GM13977 (cell line): ENCODE data around the gene ALDH16A1.

Experiments
- DNase-seq: peaks from one replicate; pipeline ENCODE4 v3.0.0; 2012; ENCODE audit warnings: low spot score
- in situ Hi-C: fragments of 300-500 bp; cut with MboI; formaldehyde crosslinking; loops from one replicate; pipeline ENCODE4 v1.12.0; 2022; ENCODE audit warnings: low sequenced_read_pairs, low pct_unique_long_range_greater_than_20kb, mixed read lengths, inconsistent platforms; ENCODE audit not compliant: unreplicated experiment
- TF ChIP-seq, protein P1 (sequence below): IDR thresholded peaks from 2 replicates; pipeline ENCODE4 v1.5.1; 2012; ENCODE audit warnings: mild to moderate bottlenecking, control low read depth; ENCODE audit not compliant: insufficient read depth; ENCODE audit errors: extremely low read depth, missing control alignments

The ALDH16A1 gene

DNA sequence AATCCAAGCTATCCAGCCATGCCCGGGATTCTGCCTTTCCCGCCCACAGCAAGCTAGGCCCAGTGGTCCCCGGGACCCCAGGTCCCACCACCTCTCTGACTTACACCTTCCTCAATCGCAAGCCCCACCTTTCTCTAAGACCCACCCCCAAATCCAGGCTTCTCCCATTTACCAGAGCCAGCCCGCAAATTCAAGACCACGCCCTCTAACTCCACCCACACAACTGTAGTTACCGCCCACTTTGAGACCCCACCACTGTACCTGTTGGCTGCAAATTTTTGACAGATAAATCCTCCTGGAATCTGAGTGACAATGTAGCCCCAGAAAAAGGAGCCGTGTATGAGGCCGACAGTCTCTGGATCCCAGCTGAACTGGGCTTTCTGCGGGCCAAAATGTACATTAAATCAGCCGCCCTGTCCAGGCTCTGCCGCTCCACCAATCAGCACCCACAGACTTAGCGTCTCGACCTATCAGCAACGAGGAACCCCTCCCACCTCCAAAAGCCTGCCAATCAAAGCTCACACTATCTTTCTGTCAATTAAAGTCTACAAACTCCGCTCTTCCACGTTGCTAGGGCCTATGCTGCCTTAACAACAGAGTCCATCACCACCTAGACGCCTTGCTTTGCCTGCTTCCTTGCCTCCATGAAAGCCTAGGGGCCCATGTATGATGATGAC, 18.0 kb upstream of the ALDH16A1 start:
- no peak for DNase-seq
- TF ChIP-seq, protein P1, sequence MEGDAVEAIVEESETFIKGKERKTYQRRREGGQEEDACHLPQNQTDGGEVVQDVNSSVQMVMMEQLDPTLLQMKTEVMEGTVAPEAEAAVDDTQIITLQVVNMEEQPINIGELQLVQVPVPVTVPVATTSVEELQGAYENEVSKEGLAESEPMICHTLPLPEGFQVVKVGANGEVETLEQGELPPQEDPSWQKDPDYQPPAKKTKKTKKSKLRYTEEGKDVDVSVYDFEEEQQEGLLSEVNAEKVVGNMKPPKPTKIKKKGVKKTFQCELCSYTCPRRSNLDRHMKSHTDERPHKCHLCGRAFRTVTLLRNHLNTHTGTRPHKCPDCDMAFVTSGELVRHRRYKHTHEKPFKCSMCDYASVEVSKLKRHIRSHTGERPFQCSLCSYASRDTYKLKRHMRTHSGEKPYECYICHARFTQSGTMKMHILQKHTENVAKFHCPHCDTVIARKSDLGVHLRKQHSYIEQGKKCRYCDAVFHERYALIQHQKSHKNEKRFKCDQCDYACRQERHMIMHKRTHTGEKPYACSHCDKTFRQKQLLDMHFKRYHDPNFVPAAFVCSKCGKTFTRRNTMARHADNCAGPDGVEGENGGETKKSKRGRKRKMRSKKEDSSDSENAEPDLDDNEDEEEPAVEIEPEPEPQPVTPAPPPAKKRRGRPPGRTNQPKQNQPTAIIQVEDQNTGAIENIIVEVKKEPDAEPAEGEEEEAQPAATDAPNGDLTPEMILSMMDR, result no peak
- in situ Hi-C loops, result loop anchor here (5.0 kb wide), 1 partner anchor 43 kb away; no protein-coding TSS in a partner anchor

DNA sequence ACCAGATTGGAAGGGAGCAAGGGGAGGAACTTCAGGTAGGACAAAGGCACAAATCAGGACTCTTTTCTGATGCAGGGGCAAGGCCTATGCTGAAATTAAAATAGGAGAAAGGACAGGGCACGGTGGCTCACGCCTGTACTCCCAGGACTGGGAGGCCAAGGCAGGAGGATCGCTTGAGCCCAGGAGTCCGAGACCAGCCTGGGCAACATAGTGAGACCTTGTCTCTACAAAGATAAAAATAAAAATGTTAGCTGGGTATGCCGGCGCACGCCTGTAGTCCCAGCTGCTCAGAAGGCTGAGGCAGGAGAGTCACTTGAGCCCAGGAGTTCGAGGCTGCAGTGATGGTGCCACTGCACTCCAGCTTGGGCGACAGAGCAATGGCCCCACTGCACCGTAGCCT, 17.4 kb upstream of the ALDH16A1 start:
- in situ Hi-C loops, result loop anchor here (5.0 kb wide), 1 partner anchor 43 kb away; no protein-coding TSS in a partner anchor
- TF ChIP-seq, protein P1, result no peak

GRCh38 chr19:49436381-49437017, 16.5 kb upstream of the ALDH16A1 start:
- DNase-seq, result peak; percentile 68
- in situ Hi-C loops, result loop anchor here (5.0 kb wide), 1 partner anchor 44 kb away; no protein-coding TSS in a partner anchor
- TF ChIP-seq, protein P1, result no peak

More for the DNA sequence above, 17.4 kb upstream of the ALDH16A1 start:
- no peak for DNase-seq

DNA sequence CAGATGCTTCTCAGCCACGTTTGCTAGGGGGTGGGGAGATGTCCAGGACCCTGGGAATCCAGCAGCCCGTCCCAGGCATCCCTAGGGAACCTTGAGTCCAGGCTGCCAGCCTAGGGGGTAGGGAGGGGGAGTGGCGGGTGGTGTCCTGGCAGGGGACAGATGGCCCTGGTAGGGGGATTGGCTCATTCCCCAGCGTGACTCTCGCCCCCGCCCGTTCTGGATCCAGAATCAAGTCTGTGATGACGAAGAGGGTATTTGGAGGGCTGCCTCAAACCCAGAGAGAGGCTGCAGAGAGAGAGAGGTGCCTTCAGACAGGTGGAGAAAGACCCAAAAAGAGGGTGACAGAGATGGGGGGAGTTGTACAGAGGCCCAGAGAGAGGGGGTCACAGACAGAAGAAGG, 15.8 kb upstream of the ALDH16A1 start:
- TF ChIP-seq, protein P1, result no peak
- in situ Hi-C loops, result loop anchor here (5.0 kb wide), 1 partner anchor 45 kb away; no protein-coding TSS in a partner anchor
- no peak for DNase-seq

- DNase-seq, result no peak
- TF ChIP-seq, protein P1, result no peak
- in situ Hi-C loops, result loop anchor here (5.0 kb wide), 1 partner anchor 46 kb away; no protein-coding TSS in a partner anchor
These were observed 14.8 kb upstream of the ALDH16A1 start for GRCh38 chr19:49438261-49438660.

- no peak for DNase-seq
- TF ChIP-seq, protein P1, result no peak
- in situ Hi-C loops, result loop anchor here (5.0 kb wide), 1 partner anchor 48 kb away; no protein-coding TSS in a partner anchor
These were observed 13.2 kb upstream of the ALDH16A1 start for GRCh38 chr19:49439836-49440235.
